Esophagus mucosa (tissue), 1 donor: Measurements from ENCODE around the gene HOXD1. TPM values are rescaled to one million over a fixed set of nuclear protein-coding genes. Genes with fewer than 3 reads are reported as not detected.

Source experiments
- ATAC-seq: fragments of 200-7000 bp; cut with Tn5 transposase; one replicate; pipeline ENCODE4 v1.9.1; 2020
- total RNA-seq: library from RNA; stranded (reverse); gene quantifications from one replicate; pipeline ENCODE4 v1.2.4, GENCODE V29; 2023
- donor health status: DM: yes; HTN: yes; CAD: no.

HOXD1 gene
- total RNA-seq, 1 donor from 2014 or later = 0.16 TPM

DNA sequence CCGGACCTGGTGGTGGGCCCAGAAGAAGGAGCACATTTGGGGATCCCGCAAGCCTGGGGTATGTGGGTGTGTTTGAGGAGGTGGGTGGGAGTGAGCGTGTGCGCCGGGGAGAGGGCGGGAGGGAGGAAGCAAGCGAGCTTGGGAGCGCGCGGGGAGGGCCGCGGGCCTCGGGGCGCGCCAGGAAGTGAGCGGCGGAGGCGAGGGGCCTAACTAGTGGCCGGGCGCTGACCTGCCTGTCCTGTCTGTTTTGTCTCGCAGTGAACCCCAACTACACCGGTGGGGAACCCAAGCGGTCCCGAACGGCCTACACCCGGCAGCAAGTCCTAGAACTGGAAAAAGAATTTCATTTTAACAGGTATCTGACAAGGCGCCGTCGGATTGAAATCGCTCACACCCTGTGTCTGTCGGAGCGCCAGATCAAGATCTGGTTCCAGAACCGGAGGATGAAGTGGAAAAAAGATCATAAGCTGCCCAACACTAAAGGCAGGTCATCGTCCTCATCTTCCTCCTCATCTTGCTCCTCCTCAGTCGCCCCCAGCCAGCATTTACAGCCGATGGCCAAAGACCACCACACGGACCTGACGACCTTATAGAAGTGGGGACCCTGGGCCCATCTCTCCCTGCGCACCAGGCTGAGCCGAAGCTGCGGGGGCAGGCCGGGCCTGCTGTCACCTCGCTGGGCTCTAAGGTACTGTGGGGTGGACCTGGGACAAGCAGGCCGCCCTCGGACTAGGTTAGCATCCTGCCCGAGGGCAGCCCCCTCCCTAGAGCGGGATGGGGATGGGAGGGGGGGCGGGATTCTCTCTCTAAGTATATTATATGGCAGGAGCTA, 35.9 kb upstream of the HOXD1 start:
- ATAC-seq = no peak

DNA sequence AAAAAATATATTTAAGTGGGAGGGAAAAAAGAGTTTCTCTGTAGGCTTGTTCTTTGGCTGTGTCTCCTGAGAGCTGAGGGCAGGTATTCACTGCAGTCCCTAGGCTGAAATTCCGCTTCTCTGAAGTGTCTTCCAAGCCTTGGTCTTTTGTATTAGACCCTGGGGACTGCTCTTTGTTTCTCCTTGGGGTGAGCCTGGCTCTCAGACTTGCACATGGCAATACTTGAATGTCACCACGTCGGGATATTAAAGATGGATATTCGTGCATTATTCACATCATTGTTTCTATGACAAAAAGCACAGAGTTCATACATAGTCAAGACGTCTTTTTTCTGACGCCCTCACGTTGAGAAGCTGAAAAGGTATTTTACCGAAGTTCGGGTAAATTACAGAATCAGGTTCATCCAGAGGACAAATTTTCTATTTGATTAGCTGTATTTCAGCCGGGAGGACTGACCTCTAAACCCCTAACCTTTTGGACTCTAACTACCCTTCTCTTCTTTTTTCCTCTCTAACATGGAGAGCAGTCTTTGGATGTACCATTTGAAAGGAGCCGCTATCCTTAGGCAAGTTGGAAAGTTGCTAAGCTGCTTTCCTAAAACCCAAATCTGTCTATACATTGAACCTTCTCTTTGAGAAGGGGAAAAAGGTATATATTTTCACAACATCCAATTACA, 33.8 kb upstream of the HOXD1 start:
- no peak for ATAC-seq

DNA sequence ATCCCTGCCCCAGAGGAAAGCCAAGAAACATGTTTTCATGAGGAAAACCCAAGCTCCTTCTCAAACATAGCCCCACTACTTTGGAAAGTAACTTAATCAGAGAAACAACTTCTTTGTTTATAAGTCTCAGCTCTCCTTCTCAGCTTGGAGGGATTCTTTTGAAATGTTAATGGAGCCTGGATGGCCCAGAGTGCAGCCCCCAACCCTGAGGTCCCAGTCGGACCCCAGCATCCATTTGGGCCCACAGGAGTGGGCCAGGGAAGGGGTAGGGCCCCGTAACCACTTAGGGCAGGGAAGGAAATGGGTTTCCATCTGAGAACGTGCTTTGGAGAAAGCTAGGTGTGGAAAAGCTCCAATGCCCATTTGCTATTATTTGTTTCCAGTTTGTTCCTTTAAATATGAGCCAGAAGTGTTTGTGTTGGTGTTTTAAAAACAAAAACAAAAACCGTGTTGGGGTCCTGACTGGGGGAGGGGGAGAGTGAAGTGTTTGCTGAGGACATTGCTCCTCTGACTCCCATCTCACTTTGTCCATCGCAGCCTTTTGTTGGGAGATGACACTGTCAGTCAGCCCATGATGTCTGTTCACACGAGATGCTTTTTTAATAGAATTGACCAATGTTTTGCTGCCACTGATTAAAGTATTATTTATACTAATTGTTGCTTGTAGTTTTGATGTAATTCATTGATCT, 33.0 kb upstream of the HOXD1 start:
- no peak for ATAC-seq

DNA sequence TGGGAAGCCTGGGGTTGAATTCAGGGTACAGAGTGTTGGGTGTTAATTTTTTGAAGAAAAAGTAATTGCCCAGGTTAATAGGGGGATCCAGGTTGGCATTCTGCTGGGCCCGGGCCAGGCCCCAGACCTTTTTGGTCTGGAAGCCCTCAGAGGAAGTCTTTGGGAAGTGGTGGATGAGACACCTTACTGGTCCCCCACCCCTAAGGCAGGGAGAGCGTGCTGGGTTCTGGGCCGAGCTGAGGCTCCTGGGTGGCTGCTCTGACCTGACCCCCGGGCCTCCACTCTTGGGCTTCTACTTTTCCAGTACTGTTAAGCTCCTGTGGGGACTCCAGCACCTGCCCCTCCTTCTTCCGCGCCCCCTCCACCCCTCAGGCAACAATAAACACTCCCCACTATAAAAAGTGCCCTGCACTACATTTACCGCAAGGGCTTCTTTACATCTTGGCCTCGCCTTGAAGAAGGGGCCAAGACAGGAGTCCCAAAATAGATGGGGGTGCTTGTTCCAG, 32.1 kb upstream of the HOXD1 start:
- ATAC-seq = no peak

DNA sequence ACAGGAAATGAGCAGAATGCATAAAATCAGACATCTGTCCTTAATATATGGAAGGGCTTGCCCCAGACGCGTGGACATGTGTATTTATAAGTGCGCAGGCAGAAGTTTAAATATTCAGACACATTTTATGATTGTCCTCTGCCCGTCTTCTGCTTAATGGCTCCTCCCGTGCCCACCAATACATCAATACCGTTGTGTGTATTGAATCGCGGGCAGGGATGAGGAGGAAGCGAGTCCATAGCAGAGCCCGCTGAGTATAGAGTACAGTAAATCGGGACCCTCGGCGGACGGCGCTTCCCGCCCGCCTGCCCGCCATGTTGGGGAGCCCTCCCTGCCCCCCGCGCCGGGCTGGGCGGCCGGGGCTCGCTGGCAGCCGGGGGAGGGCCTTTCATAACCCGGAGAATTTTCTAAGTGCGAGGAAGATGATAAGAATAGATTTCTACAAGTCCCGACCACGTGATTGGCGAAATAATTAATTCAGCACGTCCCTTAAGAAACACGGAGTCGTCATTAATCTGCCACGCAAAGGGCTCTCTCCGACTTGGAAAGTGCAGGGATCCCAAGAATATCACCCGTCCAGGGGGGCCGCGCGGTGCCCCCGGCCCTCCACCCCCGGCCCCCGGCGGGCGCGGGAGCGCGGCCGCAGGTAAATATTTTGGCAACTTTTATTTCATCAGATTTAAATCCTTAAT, 31.5 kb upstream of the HOXD1 start, which contains the start of gene HOXD3:
HOXD3 (plus strand) TSS at position 501 of the 692 bp plus-strand sequence. CDS start 11,808 bp downstream, outside the sequence.
- ATAC-seq = no peak

DNA sequence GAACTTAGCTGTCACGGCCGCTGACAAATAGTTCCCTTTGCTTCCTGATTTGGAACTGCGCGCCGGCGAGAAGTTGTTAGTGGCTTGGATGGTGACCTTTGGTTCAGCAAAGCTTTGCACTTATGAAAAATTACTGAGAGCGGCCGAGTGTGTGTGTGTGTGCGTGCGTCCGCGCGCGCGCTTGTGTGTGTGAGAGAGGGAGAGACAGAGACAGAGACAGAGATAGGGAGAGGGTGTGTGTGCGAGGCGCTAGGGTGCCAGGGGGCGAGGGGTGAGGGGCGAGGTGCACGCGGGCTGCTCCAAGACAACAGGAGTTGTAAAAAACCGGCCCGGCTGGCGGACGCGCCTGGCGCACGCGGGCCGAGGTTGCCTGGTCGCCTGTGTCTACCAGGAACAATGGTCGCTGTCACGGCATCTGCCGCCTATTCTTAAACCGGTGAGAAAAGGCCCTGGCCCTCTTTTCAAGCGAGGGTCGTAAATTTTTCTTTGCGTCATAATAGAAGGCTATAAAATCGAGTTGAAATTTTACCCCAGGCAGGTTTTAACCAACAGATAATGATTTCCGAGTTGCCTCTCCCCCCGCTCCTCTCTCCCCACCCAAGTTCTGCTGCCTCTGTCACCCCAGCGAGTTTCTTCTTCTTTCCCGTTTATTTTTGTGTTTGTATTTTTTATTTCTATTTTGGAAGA, 30.8 kb upstream of the HOXD1 start:
- ATAC-seq = no peak

DNA sequence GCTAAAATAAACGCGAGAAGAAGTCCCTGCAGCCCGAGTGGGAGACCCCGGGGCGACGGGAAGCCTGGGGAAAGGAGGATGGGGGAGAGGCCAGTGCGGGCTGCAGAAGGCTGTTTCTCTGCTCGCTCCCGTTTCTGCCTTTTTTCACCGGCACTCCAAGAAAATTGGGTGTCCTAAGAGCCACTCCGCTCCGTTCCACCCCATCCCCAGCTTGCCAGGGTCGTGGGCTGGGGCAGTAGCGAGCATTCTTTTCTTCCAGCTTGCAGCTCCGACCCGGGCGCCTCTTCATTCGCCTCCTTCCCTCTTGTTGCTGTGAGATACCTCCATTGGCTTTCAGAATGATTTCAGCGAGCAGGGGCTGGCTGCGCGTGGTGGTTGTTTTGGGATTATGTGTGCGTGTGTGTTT, 30.3 kb upstream of the HOXD1 start:
- ATAC-seq = no peak

DNA sequence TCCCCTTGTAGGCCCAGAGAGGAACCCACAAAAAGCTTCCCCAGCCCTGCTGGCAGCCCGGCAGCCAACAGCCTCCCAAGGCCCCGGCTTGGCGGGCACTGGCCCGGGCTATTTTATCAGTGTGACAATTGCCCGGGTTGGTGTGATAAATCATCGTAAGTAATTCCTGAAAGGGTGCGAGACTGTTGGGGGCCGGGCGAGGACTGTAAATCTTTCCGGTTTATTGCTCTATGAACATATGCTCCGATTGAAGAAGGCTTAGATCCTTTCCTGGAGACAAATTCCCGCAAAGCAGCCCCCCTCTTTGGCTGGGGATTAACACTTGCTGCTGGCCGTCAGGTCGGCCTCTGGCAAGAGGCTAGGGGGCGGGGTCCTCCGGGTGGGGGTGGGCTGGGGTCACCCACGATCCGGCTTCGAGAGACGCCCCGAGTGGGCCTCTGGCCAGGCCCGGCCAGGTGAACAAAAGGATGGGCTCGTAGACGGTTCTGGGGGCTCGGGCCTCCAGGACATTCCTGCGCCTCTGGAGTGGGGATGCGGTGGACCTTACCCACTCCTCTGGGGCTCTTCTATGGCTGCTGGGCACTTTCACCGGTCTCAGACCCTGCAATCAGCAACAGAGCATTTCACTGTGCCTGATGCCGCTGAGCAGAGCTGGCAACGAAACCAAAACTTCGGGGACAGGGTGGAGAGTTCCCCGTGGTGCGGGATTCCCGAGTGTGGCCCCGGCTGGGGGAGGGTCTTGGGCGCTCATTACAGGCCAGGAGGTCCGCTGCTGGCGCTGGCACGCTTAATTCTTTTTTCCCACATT, 29.4 kb upstream of the HOXD1 start:
- no peak for ATAC-seq

DNA sequence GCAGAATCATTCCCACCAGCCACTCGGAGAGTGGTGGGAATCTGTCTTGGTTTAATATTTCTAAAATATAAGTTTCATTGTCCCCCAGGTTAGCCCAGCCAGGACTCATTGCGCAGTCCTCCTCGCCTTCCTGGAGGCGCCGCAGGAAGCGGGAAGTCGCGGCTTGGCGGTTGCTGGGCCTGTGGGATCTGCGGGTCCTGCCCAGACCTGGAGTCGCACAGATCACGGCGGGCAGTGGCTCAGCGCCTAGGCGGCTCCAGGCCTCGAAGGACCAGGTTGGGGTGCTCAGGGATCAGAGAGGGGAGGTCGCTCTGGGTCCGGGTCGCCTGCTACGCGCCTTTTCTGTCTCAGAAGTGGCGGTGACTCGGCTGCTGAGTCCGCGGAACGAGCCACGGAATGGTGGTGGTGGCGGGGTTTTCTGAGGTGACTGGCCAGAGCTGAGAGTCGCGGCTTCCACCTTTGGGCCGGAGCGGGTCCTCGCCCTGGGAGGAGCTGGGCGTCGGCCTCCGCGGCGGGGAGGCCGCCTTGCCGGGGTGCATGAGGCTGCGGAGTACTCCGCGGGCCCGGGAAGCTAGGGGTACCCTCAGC, 28.7 kb upstream of the HOXD1 start:
- no peak for ATAC-seq

DNA sequence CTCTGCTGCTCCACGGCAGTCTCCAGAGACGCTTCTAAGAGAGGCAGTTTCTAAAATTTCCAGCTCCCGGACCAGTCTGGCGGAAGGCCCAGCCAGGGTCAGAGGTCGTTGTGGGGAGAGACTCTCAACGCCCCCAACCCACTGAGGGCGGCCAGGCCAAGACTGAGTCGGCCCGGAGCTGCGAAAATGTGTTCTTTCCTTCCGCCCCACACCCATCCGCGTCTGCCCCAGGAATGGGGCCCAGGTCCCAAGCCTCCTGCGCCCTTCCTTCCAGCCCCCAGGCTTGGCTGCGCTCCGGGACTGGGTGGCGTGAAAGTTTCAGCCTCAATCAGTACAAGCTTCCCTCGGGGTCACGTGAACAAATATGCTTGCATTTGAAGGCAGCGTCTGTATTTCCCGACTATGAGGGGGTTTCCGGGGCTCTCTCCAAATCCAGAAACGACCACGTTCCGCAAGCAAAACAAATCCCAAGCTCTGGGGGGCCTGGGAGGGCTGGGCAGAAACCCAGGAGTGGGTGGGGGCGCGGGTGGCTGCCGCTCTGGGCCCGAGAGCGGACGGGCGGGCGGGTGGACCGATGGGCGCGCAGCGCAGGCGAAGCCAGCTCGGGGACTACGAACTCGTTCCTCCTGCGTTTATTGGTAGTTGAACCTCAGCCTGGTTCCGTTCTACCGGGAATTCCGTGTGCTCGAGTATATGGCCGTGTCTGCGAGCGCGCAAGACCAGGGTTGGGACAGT, 28.1 kb upstream of the HOXD1 start:
- ATAC-seq = no peak

DNA sequence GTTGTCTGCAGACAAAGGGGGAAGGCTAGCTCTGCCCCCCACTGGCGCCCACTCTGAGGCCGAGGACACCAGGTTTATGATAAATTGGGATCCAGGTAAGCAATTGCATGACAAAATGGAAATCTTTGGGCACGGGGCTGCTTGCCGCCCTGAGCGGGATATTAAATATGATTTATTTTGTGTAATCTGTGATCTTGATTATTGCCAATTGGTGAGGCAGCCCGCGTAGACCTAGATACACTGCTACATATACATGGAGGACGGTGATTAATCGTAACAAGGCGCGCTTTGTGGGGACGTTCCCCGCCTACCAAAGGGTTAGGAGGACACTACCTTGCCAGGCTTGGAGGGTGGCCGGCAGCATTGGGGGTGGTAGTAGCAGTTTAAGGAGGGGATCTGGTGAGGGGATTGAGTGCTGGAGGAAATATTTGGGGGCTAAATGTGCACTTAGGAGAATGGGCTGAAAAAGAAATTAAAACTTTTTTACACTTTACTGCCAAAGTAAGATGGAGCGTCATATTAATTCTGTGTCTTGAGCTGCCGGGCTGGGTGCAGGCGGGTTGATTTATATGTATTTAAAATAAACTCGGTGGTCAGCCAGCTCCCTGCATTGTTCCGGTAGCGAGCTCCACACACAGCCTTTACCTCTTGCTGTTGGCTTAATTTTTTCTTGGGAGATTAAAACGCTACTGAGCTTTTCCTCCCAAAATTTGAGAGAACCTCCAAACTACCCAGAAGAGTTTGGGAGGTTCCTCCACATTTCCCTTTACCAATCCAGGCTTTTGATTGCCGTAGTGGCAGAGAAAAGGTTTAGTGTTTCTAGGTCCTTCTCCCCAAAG, 27.3 kb upstream of the HOXD1 start:
- ATAC-seq = no peak

DNA sequence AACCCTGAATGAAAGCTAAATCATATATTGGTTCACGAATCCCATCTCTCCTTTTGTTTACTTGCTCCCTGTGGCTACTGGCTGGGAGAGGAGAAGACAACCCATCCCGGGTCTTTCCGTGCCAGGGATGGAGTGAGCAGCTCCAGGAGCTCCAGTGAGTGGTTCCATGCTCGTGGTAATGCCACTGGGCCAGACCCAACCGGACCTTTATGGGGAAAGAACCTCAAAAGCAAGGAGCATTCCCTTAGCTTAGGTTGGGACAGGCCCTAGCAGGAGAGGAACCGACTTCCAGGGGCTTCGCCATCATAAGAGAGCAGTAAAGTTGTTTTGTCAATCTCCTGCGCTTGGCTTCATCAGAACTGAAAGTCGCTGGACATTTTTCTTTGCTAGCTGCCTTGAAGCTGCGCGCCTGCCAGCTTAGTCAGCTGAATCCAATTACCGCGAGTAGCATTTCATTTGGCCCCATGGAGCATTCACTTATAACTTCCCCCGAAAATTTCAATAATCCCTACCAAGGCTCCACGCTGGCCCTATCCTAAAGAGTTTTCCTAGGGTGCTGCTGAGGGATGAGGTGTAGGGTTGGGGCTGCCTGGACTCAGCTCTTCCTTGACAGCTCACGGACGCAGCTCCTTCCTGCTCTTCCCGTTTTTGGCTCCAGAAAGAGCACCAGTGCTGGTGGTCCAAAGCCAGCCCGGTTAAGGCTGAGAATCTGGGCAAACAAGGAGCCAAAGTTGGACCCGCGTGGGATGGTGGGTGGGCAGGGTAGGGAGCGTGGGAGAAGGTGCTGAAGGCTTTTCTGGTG, 26.4 kb upstream of the HOXD1 start:
- ATAC-seq = no peak

DNA sequence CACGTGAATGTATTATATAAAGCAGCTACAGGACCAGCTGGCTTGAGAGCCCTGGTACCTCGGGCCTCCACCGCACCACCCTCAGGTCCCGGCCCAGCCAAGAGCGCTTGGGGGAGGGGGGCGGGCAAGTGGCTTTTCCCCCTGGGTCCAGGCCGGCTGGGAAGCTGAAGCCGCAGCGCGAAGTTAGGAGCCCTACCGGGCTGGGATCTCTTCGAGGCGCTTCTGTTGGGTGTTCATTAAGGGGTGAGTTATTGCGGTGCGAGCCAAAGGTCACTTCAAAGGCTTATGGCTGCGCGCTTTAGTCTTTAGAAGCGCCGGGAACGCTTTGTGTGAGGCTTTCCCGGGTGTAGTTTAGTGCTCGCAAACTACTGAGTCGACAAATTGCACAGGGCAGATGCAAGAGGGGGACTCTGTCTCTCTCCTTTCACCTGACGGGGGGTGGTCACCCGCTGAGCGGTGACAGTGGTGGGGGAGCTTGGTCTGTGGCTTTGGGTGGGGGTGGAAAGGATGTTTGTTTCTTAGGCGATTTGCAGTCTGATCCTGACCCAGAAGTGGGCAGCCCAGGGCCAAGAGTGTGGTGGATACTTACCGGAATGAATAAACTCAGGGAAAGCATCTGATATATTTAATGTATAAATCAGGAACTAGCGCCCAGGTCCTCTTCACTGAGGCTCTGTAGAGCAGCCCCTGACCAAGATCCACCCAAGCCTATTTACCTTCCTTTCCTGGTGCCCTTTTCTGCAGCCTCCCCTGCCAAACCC, 25.4 kb upstream of the HOXD1 start:
- no peak for ATAC-seq

DNA sequence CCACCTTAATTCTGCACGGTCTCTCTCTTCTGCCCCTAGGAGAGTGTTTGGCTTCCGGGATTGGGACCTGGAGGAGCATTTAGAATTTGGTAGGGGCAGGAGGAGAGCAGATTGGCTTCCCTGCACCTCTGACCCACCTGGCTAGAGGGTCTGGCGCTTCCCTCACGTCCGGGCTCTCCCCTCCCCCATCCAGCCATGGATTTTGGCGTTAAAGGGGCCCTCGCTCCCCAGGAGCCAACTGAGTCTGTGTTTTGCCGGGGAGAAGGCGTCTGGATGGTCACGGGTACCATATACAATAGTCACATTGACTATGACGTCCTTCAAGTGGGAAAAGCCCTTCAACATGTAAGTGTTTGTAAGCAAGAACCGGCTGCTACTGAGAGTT, 24.8 kb upstream of the HOXD1 start:
- ATAC-seq = no peak

DNA sequence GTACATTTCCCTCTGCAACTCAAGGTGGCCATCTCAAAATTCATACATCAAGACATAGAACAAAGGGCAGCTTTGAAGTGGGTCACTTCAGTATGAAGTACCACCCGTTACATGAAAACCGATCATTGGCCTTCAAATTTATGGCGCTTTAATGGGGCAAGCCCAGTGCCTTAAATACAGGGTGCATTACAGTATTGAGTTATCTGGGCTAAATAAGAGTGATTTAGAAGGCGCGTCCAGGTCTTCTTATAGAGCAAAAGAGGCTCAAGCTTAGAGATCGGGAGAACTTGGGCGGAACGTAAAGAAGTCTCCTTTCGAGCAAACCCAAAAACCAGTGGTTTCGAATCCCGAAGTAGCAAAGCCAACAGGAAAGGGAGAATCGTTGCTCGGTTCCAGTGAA, 24.3 kb upstream of the HOXD1 start:
- ATAC-seq = no peak

DNA sequence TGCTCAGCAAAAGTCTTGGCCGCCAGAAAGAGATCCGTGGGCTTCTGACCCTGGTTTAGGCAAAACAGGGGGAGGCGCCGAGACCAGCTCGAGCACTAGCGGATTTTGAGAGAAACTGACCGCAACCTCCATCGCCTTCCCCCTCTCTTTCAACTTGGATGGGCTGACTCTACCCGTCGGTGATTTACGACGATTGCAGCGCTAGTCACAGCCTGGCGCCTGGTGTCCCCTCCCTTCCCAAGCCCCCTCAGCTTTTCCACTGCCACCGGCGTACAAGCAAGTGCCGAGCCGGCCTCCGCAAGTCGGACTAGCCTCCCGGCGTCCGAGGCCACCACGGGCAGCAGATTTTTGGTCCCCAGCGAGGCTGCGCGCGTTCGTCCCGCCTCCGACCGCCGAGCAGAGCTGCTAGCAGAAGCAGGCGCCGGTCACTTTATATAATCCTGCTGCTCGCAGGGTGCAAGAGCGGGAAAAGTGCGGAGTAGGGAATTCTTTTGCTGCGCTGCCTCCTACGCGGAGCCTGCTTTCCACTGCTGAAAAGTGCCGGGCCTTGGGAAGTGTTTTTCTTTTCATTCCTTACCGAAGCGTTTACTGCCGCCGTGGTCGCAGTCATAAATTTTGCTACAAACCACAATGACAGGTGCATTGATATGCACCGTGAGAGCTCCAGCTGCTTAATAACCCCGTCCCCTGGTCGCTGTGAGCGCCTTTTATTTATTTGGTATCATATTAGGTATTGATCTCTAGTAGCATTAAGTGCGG, 23.7 kb upstream of the HOXD1 start:
- ATAC-seq = no peak
